ENCODE measurements around the gene CLEC4M. TPM values are rescaled to one million over a fixed set of nuclear protein-coding genes. Genes with fewer than 3 reads are reported as not detected.

Gene CLEC4M
- total and polyA plus RNA-seq, 2 experiments from 2014 or later, result not detected

- no peak for TF ChIP-seq ZNF462 (CRISPR knock-in tag; IDR thresholded peaks at IDR 0.05)
- no peak for TF ChIP-seq REST (IDR thresholded peaks at IDR 0.05; ENCODE audit: unreplicated experiment)
- no peak for TF ChIP-seq ETS1 (IDR thresholded peaks at IDR 0.05)
Measured at GRCh38 chr19:7806876-7807275, 43.8 kb downstream of the CLEC4M start (continued).

GRCh38 chr19:7808108-7808507 lies 45.1 kb downstream of the CLEC4M start:
- H3F3A ChIP-seq (replicated peaks; ENCODE audit: low read depth), result no peaks in the 10 kb centered on the region
- no peak overlapping the region for H3K27ac Mint-ChIP-seq
- ATAC-seq (peak; percentile 55), DNase-seq (ENCODE audit: low spot score) (peak; percentile 31)
- H3K4me2 ChIP-seq, result 0 out of 2 replicates have a peak overlapping the region, but pooled peaks have one; percentile 20
- H3K27me3 Mint-ChIP-seq (ENCODE audit: insufficient read depth, low read depth, poor library complexity), result peaks cover 5% of the 10 kb centered on the region
- peak overlapping the region; percentile 76; the same call in 1 of the 2 replicates for H2AFZ ChIP-seq
- no peaks in the 10 kb centered on the region; the same call in 1 of the 2 replicates for H3K36me3 ChIP-seq (ENCODE audit: insufficient read depth)
- no peak overlapping the region for H3K4me3 Mint-ChIP-seq
- peaks cover 4% of the 10 kb centered on the region; the same call in 2 of the 3 replicates for H3K36me3 Mint-ChIP-seq (ENCODE audit: low read depth)
- no peaks in the 10 kb centered on the region for H3K9me2 ChIP-seq (ENCODE audit: insufficient read depth)
- peaks cover 3% of the 10 kb centered on the region; the same call in 2 of the 3 replicates for H3K4me1 Mint-ChIP-seq
- no peaks in the 10 kb centered on the region for H4K20me1 ChIP-seq (replicated peaks; ENCODE audit: insufficient read depth)
- H3K4me1 ChIP-seq (ENCODE audit: insufficient read depth), result no peaks in the 10 kb centered on the region
- no peak overlapping the region for H3K27ac ChIP-seq (ENCODE audit: low read depth)
- H3K4me3 ChIP-seq, result no peak overlapping the region
- no peaks in the 10 kb centered on the region for H3K27me3 ChIP-seq (ENCODE audit: insufficient read depth)
- peaks cover 16% of the 10 kb centered on the region for H3K9me3 Mint-ChIP-seq
- H3K79me2 ChIP-seq (replicated peaks; ENCODE audit: insufficient read depth), result no peaks in the 10 kb centered on the region
- TF ChIP-seq EZH2phosphoT487 (IDR thresholded peaks at IDR 0.05; ENCODE audit: unreplicated experiment), result no peak
- TF ChIP-seq ZNF114 (CRISPR knock-in tag; IDR thresholded peaks at IDR 0.05), result no peak

All from GM23338 (cell line).